K562 (cell line): ENCODE measurements around the gene CCR5AS.
A peak's percentile ranks its signal among the peaks of the same experiment; 100 is the strongest.
"Not testable (repeated sequence)": the region's sequence is repeated elsewhere in the genome, so short reads cannot be mapped to it uniquely, and the experiment has no call there.

Experiments
- ATAC-seq: fragments of 200-7000 bp; cut with Tn5 transposase; 3 replicates; pipeline ENCODE4 v1.9.1; 2020; ENCODE audit warnings: moderate library complexity
- BruUV-seq: library from RNA; stranded (reverse); fragments of 400-500 nt; replicated peaks from 2 replicates; lab custom pipeline; 2021; lab: Mats Ljungman, UMichigan
- CTCF ChIA-PET: fragments of 300-600 bp; formaldehyde crosslinking; extraction: SDS; loops from one replicate; lab custom pipeline; 2021; ENCODE audit warnings: low intra/inter-chr PET ratio; lab: Yijun Ruan, JAX
- POLR2A ChIA-PET: fragments of 300-600, 350-650 bp; sonication (Branson Sonifier 250); formaldehyde crosslinking; extraction: SDS; loops from one replicate; lab custom pipeline; 2021; ENCODE audit warnings: antibody characterized with exemption, inconsistent platforms; lab: Yijun Ruan, JAX
- DNase-seq, 4 experiments: peaks; one replicate each; pipeline versions ENCODE4 v3.0.0 to v3.0.0-alpha.2; 2011 to 2018; ENCODE audit warnings: low spot score in 3 of 4, mixed read lengths in 3 of 4; ENCODE audit errors: extremely low read depth in 1 of 4
- FAIRE-seq: peaks from 2 replicates; lab custom pipeline; 2011; peaks lifted over from hg19 to GRCh38; lab: Jason Lieb, UNC
- H2AFZ ChIP-seq: 2 replicates; pipeline ENCODE4 v1.6.0; 2011; ENCODE audit warnings: low read depth, low read length, control low read depth, inconsistent platforms
- H3K27ac ChIP-seq: fragments of 200-600 bp; 3 replicates; pipeline ENCODE4 v1.8.0; 2011; ENCODE audit warnings: low read depth, mild to moderate bottlenecking, control low read depth, inconsistent platforms, low read length, moderate library complexity, mixed read lengths; ENCODE audit errors: extremely low read depth
- H3K27me3 ChIP-seq, 2 experiments: fragments of 300-600 bp in 1 of 2; 2 replicates in 1 of 2; 3 replicates in 1 of 2; pipeline versions ENCODE4 v1.6.0 to v1.8.0; 2011; ENCODE audit warnings: inconsistent platforms in 2 of 2, low read length in 2 of 2, mild to moderate bottlenecking in 1 of 2, mixed read lengths in 1 of 2, moderate library complexity in 1 of 2; ENCODE audit not compliant: control insufficient read depth in 2 of 2, insufficient read depth in 2 of 2
- H3K36me3 ChIP-seq: fragments of 300-600 bp; 3 replicates; pipeline ENCODE4 v1.8.0; 2011; ENCODE audit warnings: mild to moderate bottlenecking, low read length, inconsistent platforms; ENCODE audit not compliant: control insufficient read depth, insufficient read depth
- H3K4me1 ChIP-seq, 2 experiments: fragments of 200-600 bp in 1 of 2; replicated peaks in 1 of 2; 2 replicates in 1 of 2; 3 replicates in 1 of 2; pipeline versions ENCODE4 v1.5.1 to v1.8.0; 2011; ENCODE audit warnings: inconsistent platforms in 2 of 2, low read length in 2 of 2, mild to moderate bottlenecking in 1 of 2, mixed read lengths in 1 of 2, moderate library complexity in 1 of 2; ENCODE audit not compliant: control insufficient read depth in 2 of 2, insufficient read depth in 2 of 2
- H3K4me2 ChIP-seq: 2 replicates; pipeline ENCODE4 v1.6.1; 2011; ENCODE audit warnings: low read length, control low read depth, inconsistent platforms, mixed read lengths; ENCODE audit not compliant: insufficient read depth
- H3K4me3 ChIP-seq: fragments of 200-600 bp; sonication (generic), shearing (Covaris generic); 2 replicates; pipeline ENCODE4 v1.5.1; 2016; ENCODE audit warnings: control low read depth, inconsistent platforms
- H3K79me2 ChIP-seq: fragments of 200-600 bp; 3 replicates; pipeline ENCODE4 v1.8.0; 2011; ENCODE audit warnings: low read length, inconsistent platforms; ENCODE audit not compliant: control insufficient read depth, insufficient read depth
- H3K9ac ChIP-seq, 2 experiments: 2 replicates each; pipeline versions ENCODE4 v1.6.0 to v1.6.1; 2011; ENCODE audit warnings: low read depth in 2 of 2, low read length in 2 of 2, control low read depth in 1 of 2, inconsistent platforms in 1 of 2, mild to moderate bottlenecking in 1 of 2, mixed read lengths in 1 of 2; ENCODE audit not compliant: insufficient read depth in 1 of 2
- H3K9me1 ChIP-seq: one replicate; pipeline ENCODE4 v1.6.0; 2011; ENCODE audit warnings: inconsistent platforms, mild to moderate bottlenecking, low read length, moderate library complexity; ENCODE audit not compliant: control insufficient read depth, insufficient read depth
- H3K9me3 ChIP-seq: replicated peaks from 2 replicates; pipeline ENCODE4 v1.5.1; 2011; ENCODE audit warnings: low read depth, low read length, inconsistent platforms; ENCODE audit not compliant: control insufficient read depth, insufficient read depth
- H4K20me1 ChIP-seq: replicated peaks from 2 replicates; pipeline ENCODE4 v1.6.1; 2011; ENCODE audit warnings: low read length, inconsistent platforms, mixed read lengths; ENCODE audit not compliant: control insufficient read depth, insufficient read depth
- CBFA2T2 ChIP-seq: fragments of 450-650 bp; conservative IDR thresholded peaks from 2 replicates; pipeline ENCODE4 v1.6.1; 2017; ENCODE audit warnings: mild to moderate bottlenecking
- CBFA2T3 ChIP-seq: fragments of 450-650 bp; IDR thresholded peaks from 2 replicates; pipeline ENCODE4 v1.6.1; 2017
- RAD21 ChIP-seq, 2 experiments: fragments of 250-450 bp in 1 of 2; fragments of 450-650 bp in 1 of 2; sonication (Bioruptor Pico) in 1 of 2; formaldehyde crosslinking in 1 of 2; IDR thresholded peaks in 1 of 2; conservative IDR thresholded peaks in 1 of 2; 2 replicates each; pipeline versions ENCODE4 v1.4.0 to v1.8.0; 2020 to 2022; ENCODE audit warnings: mild to moderate bottlenecking in 2 of 2, moderate library complexity in 1 of 2
- SMC3 ChIP-seq: conservative IDR thresholded peaks from 2 replicates; pipeline ENCODE4 v1.6.1; 2011; ENCODE audit warnings: low read depth, low read length, improper control_type of control experiment; ENCODE audit not compliant: insufficient read depth
- ZNF165 ChIP-seq: fragments of 250-450 bp; sonication (Bioruptor Pico); IDR thresholded peaks from 2 replicates; pipeline ENCODE4 v1.4.0; 2020; ENCODE audit warnings: borderline replicate concordance
- WGBS: fragments of 100-300 bp; shearing (Covaris generic); methylation state at CpG from one replicate; pipeline ENCODE4 v1.1.6; 2016; ENCODE audit warnings: low coverage, mixed read lengths; ENCODE audit not compliant: insufficient coverage; ENCODE audit errors: missing lambda C conversion rate; 5-methylcytosine and 5-hydroxymethylcytosine counted together
- in situ Hi-C: fragments of 300-500 bp; cut with MboI; formaldehyde crosslinking; loops from 4 replicates; pipeline ENCODE4 v1.15.0; 2018; ENCODE audit warnings: inconsistent platforms, mixed read lengths
- intact Hi-C: fragments of 100-400 bp; cut with micrococcal nuclease; formaldehyde crosslinking; loops from 2 replicates; pipeline ENCODE4 v1.14.2; 2022
- TF ChIP-seq, protein P1 (sequence below): fragments of 450-650 bp; formaldehyde crosslinking; IDR thresholded peaks from 2 replicates; pipeline ENCODE4 v1.4.0; 2020; ENCODE audit warnings: mild to moderate bottlenecking, moderate library complexity

The CCR5AS gene

DNA sequence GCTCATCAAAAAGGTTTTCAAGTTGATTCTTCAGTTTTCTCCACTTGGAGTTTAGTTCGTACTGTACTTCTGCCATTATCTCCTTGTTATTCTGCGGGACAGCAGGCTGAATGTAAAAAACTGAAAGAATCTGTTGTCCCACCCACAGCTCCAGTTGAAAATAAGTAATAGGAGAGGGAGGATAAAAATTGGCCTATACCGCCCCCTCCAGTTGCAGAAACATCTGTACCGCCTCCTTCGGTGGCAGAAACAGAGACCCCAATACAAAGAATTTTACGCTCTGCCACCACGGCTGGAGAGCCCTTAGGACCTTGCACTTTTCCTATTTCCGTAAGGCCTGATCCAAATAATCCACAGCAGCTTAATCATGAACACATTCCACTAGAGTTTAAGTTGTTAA, 20.5 kb upstream of the CCR5AS start (continued):
- 0 out of 2 replicates have a peak, but pooled peaks have one; percentile 25 for TF ChIP-seq SMC3
- peak; percentile 72 to 84 for TF ChIP-seq RAD21 (CRISPR knock-in tag; conservative IDR thresholded peaks at IDR 0.05 in 1 of 2, IDR thresholded peaks at IDR 0.05 in 1 of 2)

DNA sequence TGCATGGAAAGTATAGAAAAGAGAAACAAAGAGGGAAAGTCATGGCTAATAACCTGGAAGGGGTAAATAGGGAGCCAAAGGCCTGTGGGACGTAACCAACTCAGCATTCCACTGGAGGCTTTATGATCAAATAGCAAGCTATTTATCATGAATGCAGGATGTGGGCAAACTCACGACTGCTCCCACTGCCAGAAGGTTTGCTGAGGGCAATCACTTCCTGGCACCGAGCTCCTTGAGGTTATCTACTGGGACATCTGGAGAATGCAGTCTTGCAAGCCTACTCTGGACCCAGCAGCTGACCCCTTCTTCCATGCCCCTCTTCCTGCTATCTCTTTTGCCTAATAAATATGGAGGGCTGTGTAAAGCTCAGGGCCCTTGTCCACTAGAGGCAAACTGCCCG, 19.6 kb upstream of the CCR5AS start:
- ATAC-seq, DNase-seq, FAIRE-seq, H3K4me3 ChIP-seq, H3K9me3 ChIP-seq, H3K9ac ChIP-seq, H4K20me1 ChIP-seq, H3K9me1 ChIP-seq, H3K79me2 ChIP-seq, H3K36me3 ChIP-seq, H3K27me3 ChIP-seq, H2AFZ ChIP-seq, H3K4me2 ChIP-seq, H3K27ac ChIP-seq, in situ Hi-C loops, BruUV-seq: not testable (repeated sequence)
- H3K4me1 ChIP-seq = peaks cover 3 to 18% of the 10 kb centered on the region in 2 experiments; a peak in 4 of 5 replicates
- intact Hi-C loops = loop anchor here (2.0 to 5.0 kb wide), 4 partner anchors 54 to 349 kb away; partner anchors contain the start of gene CCR5
- 9% methylated on average over 4 of the region's 4 CpGs for WGBS
- ChIA-PET POLR2A (interaction anchor here (0.7 to 1.0 kb wide), 3 partner anchors 39 to 209 kb away, joined by 3 to 6 read pairs (median 4); no protein-coding TSS in a partner anchor), CTCF (interaction anchor here (1.9 kb wide), 1 partner anchor 338 kb away, joined by 9 read pairs; no protein-coding TSS in a partner anchor)
- TF ChIP-seq CBFA2T3 (peak; percentile 44), CBFA2T2 (peak; percentile 24; the same call in 1 of the 2 replicates), ZNF165 (CRISPR knock-in tag) (peak; percentile 70; the same call in 1 of the 2 replicates)
- TF ChIP-seq, protein P1, sequence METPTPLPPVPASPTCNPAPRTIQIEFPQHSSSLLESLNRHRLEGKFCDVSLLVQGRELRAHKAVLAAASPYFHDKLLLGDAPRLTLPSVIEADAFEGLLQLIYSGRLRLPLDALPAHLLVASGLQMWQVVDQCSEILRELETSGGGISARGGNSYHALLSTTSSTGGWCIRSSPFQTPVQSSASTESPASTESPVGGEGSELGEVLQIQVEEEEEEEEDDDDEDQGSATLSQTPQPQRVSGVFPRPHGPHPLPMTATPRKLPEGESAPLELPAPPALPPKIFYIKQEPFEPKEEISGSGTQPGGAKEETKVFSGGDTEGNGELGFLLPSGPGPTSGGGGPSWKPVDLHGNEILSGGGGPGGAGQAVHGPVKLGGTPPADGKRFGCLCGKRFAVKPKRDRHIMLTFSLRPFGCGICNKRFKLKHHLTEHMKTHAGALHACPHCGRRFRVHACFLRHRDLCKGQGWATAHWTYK = 0 out of 2 replicates have a peak, but pooled peaks have one; percentile 35
